HG02852 (cell line): ENCODE results near the gene SEC24D.

ENCODE experiments used
- ATAC-seq: cut with Tn5 transposase; IDR thresholded peaks from one replicate; pipeline ENCODE4 v1.9.1; 2021; ENCODE audit warnings: mild to moderate bottlenecking, moderate library complexity; ENCODE audit not compliant: unreplicated experiment

SEC24D gene

GRCh38 chr4:118776157-118776954, 59.6 kb downstream of the SEC24D start:
- ATAC-seq, result no peak

GRCh38 chr4:118775405-118775804, 60.5 kb downstream of the SEC24D start:
- ATAC-seq, result no peak

- ATAC-seq, result no peak
Observed at GRCh38 chr4:118774989-118775388, 60.9 kb downstream of the SEC24D start.

- ATAC-seq, result no peak
Observed at GRCh38 chr4:118774321-118774720, 61.6 kb downstream of the SEC24D start.

GRCh38 chr4:118773429-118773792, 62.5 kb downstream of the SEC24D start:
- ATAC-seq, result no peak

- no peak for ATAC-seq
Observed at GRCh38 chr4:118772767-118773428, 63.0 kb downstream of the SEC24D start.

GRCh38 chr4:118772081-118772766, 63.7 kb downstream of the SEC24D start:
- ATAC-seq, result peak; percentile 75

GRCh38 chr4:118770741-118771187, 65.2 kb downstream of the SEC24D start:
- no peak for ATAC-seq

- no peak for ATAC-seq
Observed at GRCh38 chr4:118769161-118769560, 66.8 kb downstream of the SEC24D start.

GRCh38 chr4:118767109-118767508, 68.8 kb downstream of the SEC24D start:
- no peak for ATAC-seq

GRCh38 chr4:118765399-118765798, 70.5 kb downstream of the SEC24D start:
- no peak for ATAC-seq

GRCh38 chr4:118762730-118763477, 73.0 kb downstream of the SEC24D start:
- no peak for ATAC-seq

- no peak for ATAC-seq
Observed at GRCh38 chr4:118762155-118762554, 73.8 kb downstream of the SEC24D start.

- ATAC-seq, result no peak
Observed at GRCh38 chr4:118761397-118762016, 74.4 kb downstream of the SEC24D start.

- ATAC-seq, result peak; percentile 99
Observed at GRCh38 chr4:118760493-118760892, 75.4 kb downstream of the SEC24D start.

GRCh38 chr4:118760092-118760491, 75.8 kb downstream of the SEC24D start:
- ATAC-seq, result peak; percentile 38

- no peak for ATAC-seq
Observed at GRCh38 chr4:118759481-118759880, 76.4 kb downstream of the SEC24D start.

GRCh38 chr4:118758293-118758692, 77.6 kb downstream of the SEC24D start:
- no peak for ATAC-seq

GRCh38 chr4:118757761-118758251, 78.1 kb downstream of the SEC24D start:
- ATAC-seq, result no peak

- ATAC-seq, result no peak
Observed at GRCh38 chr4:118756958-118757357, 79.0 kb downstream of the SEC24D start.
